Endothelial cell of umbilical vein (primary cell): ENCODE measurements around the gene PROSER1. TPM values are rescaled to one million over a fixed set of nuclear protein-coding genes. Genes with fewer than 3 reads are reported as not detected.

ENCODE experiments used
- BruUV-seq: library from RNA; stranded (reverse); fragments of 400-500 nt; replicated peaks from 2 replicates; lab custom pipeline; 2021; lab: Mats Ljungman, UMichigan
- CTCF ChIA-PET: fragments of 300-600, 350-600 bp; sonication (Branson Sonifier 250); formaldehyde crosslinking; loops from one replicate; lab custom pipeline; 2021; ENCODE audit warnings: antibody characterized with exemption, inconsistent platforms; lab: Charles Lee
- POLR2A ChIA-PET: fragments of 300-600, 350-600 bp; sonication (Branson Sonifier 250); formaldehyde crosslinking; loops from one replicate; lab custom pipeline; 2021; ENCODE audit warnings: antibody characterized with exemption, inconsistent platforms; lab: Charles Lee
- DNase-seq: peaks from one replicate; pipeline ENCODE4 v3.0.0-alpha.2; 2011; ENCODE audit warnings: low read depth, low spot score
- FAIRE-seq: peaks from 2 replicates; lab custom pipeline; 2011; peaks lifted over from hg19 to GRCh38; lab: Jason Lieb, UNC
- H2AFZ ChIP-seq: 2 replicates; pipeline ENCODE4 v1.6.0; 2012; ENCODE audit warnings: low read depth, low read length, control low read depth, inconsistent platforms
- H3K27ac ChIP-seq: 2 replicates; pipeline ENCODE4 v1.5.1; 2011; ENCODE audit warnings: low read depth, mild to moderate bottlenecking, control low read depth, low read length, moderate library complexity; ENCODE audit not compliant: insufficient read depth
- H3K27me3 ChIP-seq, 2 experiments: 2 replicates each; pipeline versions ENCODE4 v1.6.0 to v1.6.1; 2011; ENCODE audit warnings: low read length in 2 of 2, mixed read lengths in 1 of 2; ENCODE audit not compliant: control insufficient read depth in 2 of 2, insufficient read depth in 2 of 2
- H3K36me3 ChIP-seq, 2 experiments: 2 replicates in 1 of 2; 3 replicates in 1 of 2; pipeline ENCODE4 v1.5.1; 2011; ENCODE audit warnings: low read length in 2 of 2, mild to moderate bottlenecking in 1 of 2, moderate library complexity in 1 of 2; ENCODE audit not compliant: control insufficient read depth in 2 of 2, insufficient read depth in 2 of 2; ENCODE audit errors: extremely low read depth in 1 of 2
- H3K4me1 ChIP-seq: 3 replicates; pipeline ENCODE4 v1.5.1; 2011; ENCODE audit warnings: mild to moderate bottlenecking, low read length; ENCODE audit not compliant: control insufficient read depth, insufficient read depth; ENCODE audit errors: extremely low read depth
- H3K4me2 ChIP-seq: 2 replicates; pipeline ENCODE4 v1.6.1; 2011; ENCODE audit warnings: low read length, control low read depth, mixed read lengths; ENCODE audit not compliant: insufficient read depth
- H3K4me3 ChIP-seq, 3 experiments: fragments of 200-600 bp in 1 of 3; sonication (generic), shearing (Covaris generic) in 1 of 3; replicated peaks in 1 of 3; 2 replicates each; pipeline ENCODE4 v1.5.1; 2011 to 2016; ENCODE audit warnings: control low read depth in 3 of 3, low read length in 3 of 3, mild to moderate bottlenecking in 2 of 3, inconsistent platforms in 1 of 3, low read depth in 1 of 3, moderate library complexity in 1 of 3; ENCODE audit not compliant: insufficient read depth in 1 of 3
- H3K79me2 ChIP-seq: 2 replicates; pipeline ENCODE4 v1.6.0; 2012; ENCODE audit warnings: low read length, inconsistent platforms; ENCODE audit not compliant: control insufficient read depth, insufficient read depth
- H3K9ac ChIP-seq: replicated peaks from 2 replicates; pipeline ENCODE3; 2011; ENCODE audit warnings: low read length, control low read depth; ENCODE audit not compliant: insufficient read depth; ENCODE audit errors: extremely low read depth
- H3K9me1 ChIP-seq: replicated peaks from 3 replicates; pipeline ENCODE4 v1.6.0; 2011; ENCODE audit warnings: mild to moderate bottlenecking, low read length; ENCODE audit not compliant: control insufficient read depth, insufficient read depth; ENCODE audit errors: extremely low read depth
- H3K9me3 ChIP-seq: replicated peaks from 2 replicates; pipeline ENCODE4 v1.5.1; 2012; ENCODE audit warnings: low read length, inconsistent platforms; ENCODE audit not compliant: control insufficient read depth, insufficient read depth
- H4K20me1 ChIP-seq: replicated peaks from 2 replicates; pipeline ENCODE3; 2011; ENCODE audit warnings: mild to moderate bottlenecking, low read length; ENCODE audit not compliant: control insufficient read depth, insufficient read depth; ENCODE audit errors: extremely low read depth
- CTCF ChIP-seq, 2 donors: IDR thresholded peaks; 1 replicate in 1 of 2; 2 replicates in 1 of 2; pipeline ENCODE4 v1.5.1; 2011; ENCODE audit warnings: low read length in 2 of 2, mild to moderate bottlenecking in 2 of 2, moderate library complexity in 2 of 2, control low read depth in 1 of 2, inconsistent platforms in 1 of 2, low read depth in 1 of 2; ENCODE audit not compliant: insufficient read depth in 1 of 2; ENCODE audit errors: extremely low read depth in 1 of 2
- EZH2 ChIP-seq: IDR thresholded peaks from 2 replicates; pipeline ENCODE4 v1.6.1; 2012; ENCODE audit warnings: borderline replicate concordance, low read depth, mild to moderate bottlenecking, moderate library complexity, low read length, inconsistent platforms; ENCODE audit not compliant: severe bottlenecking
- FOS ChIP-seq: IDR thresholded peaks from 2 replicates; pipeline ENCODE4 v1.6.1; 2011; ENCODE audit warnings: mild to moderate bottlenecking, low read length, moderate library complexity, borderline replicate concordance; ENCODE audit not compliant: insufficient read depth
- GATA2 ChIP-seq: IDR thresholded peaks from 2 replicates; pipeline ENCODE4 v1.7.0; 2011; ENCODE audit warnings: low read depth, mild to moderate bottlenecking, moderate library complexity, mixed read lengths, low read length; ENCODE audit not compliant: insufficient read length, insufficient read depth
- MAX ChIP-seq: IDR thresholded peaks from 2 replicates; pipeline ENCODE4 v1.6.1; 2011; ENCODE audit not compliant: insufficient read depth, insufficient read length
- MYC ChIP-seq: IDR thresholded peaks from one replicate; pipeline ENCODE4 v1.6.1; 2011; ENCODE audit warnings: mild to moderate bottlenecking, low read depth, low read length
- POLR2A ChIP-seq: IDR thresholded peaks from 2 replicates; pipeline ENCODE4 v1.6.1; 2012; ENCODE audit warnings: low read depth, mild to moderate bottlenecking, control low read depth, low read length
- POLR2AphosphoS5 ChIP-seq: IDR thresholded peaks from 2 replicates; pipeline ENCODE4 v1.6.1; 2012; ENCODE audit warnings: low read depth, mild to moderate bottlenecking, control low read depth, low read length, moderate library complexity; ENCODE audit not compliant: insufficient read depth
- dilution Hi-C: fragments of 300-500 bp; cut with MboI; formaldehyde crosslinking; loops from one replicate; pipeline ENCODE4 v1.15.0; 2019; ENCODE audit warnings: low sequenced_read_pairs; ENCODE audit not compliant: extremely low pct_ligation_motif_present
- intact Hi-C: fragments of 100-400 bp; cut with micrococcal nuclease; formaldehyde crosslinking; loops from one replicate; pipeline ENCODE4 v1.10.0; 2022
- polyA plus RNA-seq, 4 experiments: library from polyadenylated mRNA; depleted of rRNA in 3 of 4; stranded (reverse) in 3 of 4; unstranded in 1 of 4; fragments of >200 nt; gene quantifications; 2 replicates each; pipeline versions ENCODE4 v1.2.1 to v1.2.3, GENCODE V29; 2011 to 2012; ENCODE audit warnings: missing spikeins in 1 of 4
- total RNA-seq: library from RNA; stranded (reverse); gene quantifications from 2 replicates; pipeline ENCODE4 v1.2.3, GENCODE V29; 2021

The PROSER1 gene
- total and polyA plus RNA-seq, 2 donors (not counting 3 experiments of a cell fraction or from before 2014, with no cell fraction given) = 38.3 to 40.4 TPM

- Histone ChIP-seq H2AFZ (no peak overlapping the region), H3K27me3 (peaks cover 2 to 15% of the 10 kb centered on the region in 2 experiments), H3K9me1 (no peaks in the 10 kb centered on the region), H3K9ac (no peak overlapping the region), H3K27ac (no peak overlapping the region), H3K4me1 (no peaks in the 10 kb centered on the region), H4K20me1 (no peaks in the 10 kb centered on the region), H3K4me2 (no peak overlapping the region), H3K79me2 (no peaks in the 10 kb centered on the region), H3K9me3 (no peaks in the 10 kb centered on the region), H3K4me3 (no peak overlapping the region), H3K36me3 (no peaks in the 10 kb centered on the region)
- dilution Hi-C loops (no loop called here), intact Hi-C loops (no loop called here)
- no TSS peak for BruUV-seq
- ChIA-PET CTCF (interaction anchor here (0.9 to 1.2 kb wide), 3 partner anchors 22 to 543 kb away, joined by 3 to 5 read pairs (median 4); no protein-coding TSS in a partner anchor), POLR2A (no interaction called here)
- TF ChIP-seq MYC (no peak), MAX (no peak), POLR2A (no peak), FOS (no peak)
- FAIRE-seq = no peak
- no peak for DNase-seq
Measured at GRCh38 chr13:39072842-39073241, 35.0 kb upstream of the PROSER1 start.

- Histone ChIP-seq H3K27me3 (no peaks in the 10 kb centered on the region), H2AFZ (no peak overlapping the region), H3K4me1 (no peaks in the 10 kb centered on the region), H3K9me3 (no peaks in the 10 kb centered on the region), H3K4me2 (no peak overlapping the region), H3K79me2 (no peaks in the 10 kb centered on the region), H3K4me3 (no peak overlapping the region), H3K9me1 (no peaks in the 10 kb centered on the region), H3K9ac (no peak overlapping the region), H3K36me3 (no peaks in the 10 kb centered on the region), H4K20me1 (no peaks in the 10 kb centered on the region), H3K27ac (no peak overlapping the region)
- intact Hi-C loops (no loop called here), dilution Hi-C loops (no loop called here)
- DNase-seq (no peak), FAIRE-seq (no peak)
- ChIA-PET POLR2A (no interaction called here), CTCF (no interaction called here)
- TF ChIP-seq MYC (no peak), GATA2 (no peak), EZH2 (no peak), MAX (no peak), POLR2AphosphoS5 (no peak), FOS (no peak), CTCF (IDR thresholded peaks at IDR 0.05; ENCODE audit: extremely low read depth in 1 of 2, insufficient read depth in 1 of 2, low read depth in 1 of 2, low read length in 2 of 2) (no peak), POLR2A (no peak)
- BruUV-seq = no TSS peak
Measured at GRCh38 chr13:39062004-39062403, 24.1 kb upstream of the PROSER1 start.
